A673 (cell line): Measurements from ENCODE around the gene SLC19A1.

Source experiments
- CTCF ChIP-seq: fragments of 300-800, 200-600 bp; sonication (generic); conservative IDR thresholded peaks from 2 replicates; pipeline ENCODE4 v1.5.1; 2017; ENCODE audit warnings: low read depth, mild to moderate bottlenecking, antibody characterized with exemption, low read length, moderate library complexity, mixed read lengths
- EZH2 ChIP-seq: fragments of 200-600 bp; sonication (generic); IDR thresholded peaks from 2 replicates; pipeline ENCODE4 v1.6.1; 2017; ENCODE audit warnings: borderline replicate concordance, low read depth, mild to moderate bottlenecking, mixed read lengths, antibody characterized with exemption, low read length; ENCODE audit not compliant: poor library complexity, severe bottlenecking

- TF ChIP-seq CTCF (no peak), EZH2 (no peak)
Measured at GRCh38 chr21:45574691-45575090, 32.5 kb upstream of the SLC19A1 start.
